ENCODE data around the gene CDK14. TPM values are rescaled to one million over a fixed set of nuclear protein-coding genes. Genes with fewer than 3 reads are reported as not detected.

CDK14 gene
- total RNA-seq, 4 donors from 2014 or later: 3.5 to 5.1 (median 3.9) TPM

GRCh38 chr7:90564455-90564854 lies 31.7 kb upstream of the CDK14 start:
- no peak for TF ChIP-seq EP300 (IDR thresholded peaks at IDR 0.05)
- TF ChIP-seq POLR2A (IDR thresholded peaks at IDR 0.05): no peak
- TF ChIP-seq POLR2AphosphoS5 (IDR thresholded peaks at IDR 0.05): no peak
- no peak for TF ChIP-seq CTCF (IDR thresholded peaks at IDR 0.05)

GRCh38 chr7:90568213-90568612 lies 27.9 kb upstream of the CDK14 start:
- WGBS: 74% methylated on average over 4 of the region's 4 CpGs
- Histone ChIP-seq H3K9me3 (no peaks in the 10 kb centered on the region), H3K4me3 (no peak overlapping the region), H3K27me3 (no peaks in the 10 kb centered on the region), H3K4me1 (no peaks in the 10 kb centered on the region), H3K36me3 (no peaks in the 10 kb centered on the region), H3K27ac (no peak overlapping the region)
- TF ChIP-seq EP300 (IDR thresholded peaks at IDR 0.05) (no peak), CTCF (IDR thresholded peaks at IDR 0.05) (no peak), POLR2A (IDR thresholded peaks at IDR 0.05) (no peak)
- no peak for DNase-seq (ENCODE audit: low spot score in 2 of 2)

More at GRCh38 chr7:90564455-90564854, 31.7 kb upstream of the CDK14 start:
- DNase-seq (ENCODE audit: low spot score in 2 of 2): no peak
- Histone ChIP-seq H3K27ac (no peak overlapping the region), H3K4me3 (no peak overlapping the region), H3K36me3 (no peaks in the 10 kb centered on the region), H3K4me1 (no peaks in the 10 kb centered on the region), H3K9me3 (no peaks in the 10 kb centered on the region), H3K27me3 (no peaks in the 10 kb centered on the region)
- 91% methylated on average over 8 of the region's 8 CpGs for WGBS

GRCh38 chr7:90569368-90569767 lies 26.8 kb upstream of the CDK14 start:
- no peaks in the 10 kb centered on the region for H3K9me3 ChIP-seq
- H3K4me1 ChIP-seq: no peaks in the 10 kb centered on the region
- no peak overlapping the region for H3K4me3 ChIP-seq
- WGBS: 100% methylated on average over 1 of the region's 1 CpG
- no peak for DNase-seq (ENCODE audit: low spot score in 2 of 2)
- H3K27ac ChIP-seq: no peak overlapping the region
- no peaks in the 10 kb centered on the region for H3K36me3 ChIP-seq
- H3K27me3 ChIP-seq: no peaks in the 10 kb centered on the region
- TF ChIP-seq POLR2A (IDR thresholded peaks at IDR 0.05) (no peak), POLR2AphosphoS5 (IDR thresholded peaks at IDR 0.05) (no peak), CTCF (IDR thresholded peaks at IDR 0.05) (no peak), EP300 (IDR thresholded peaks at IDR 0.05) (no peak)

GRCh38 chr7:90570373-90570959 lies 25.7 kb upstream of the CDK14 start:
- H3K36me3 ChIP-seq: no peaks in the 10 kb centered on the region
- H3K27ac ChIP-seq: no peak overlapping the region
- no peaks in the 10 kb centered on the region for H3K4me1 ChIP-seq
- no peak for DNase-seq (ENCODE audit: low spot score in 2 of 2)
- no peaks in the 10 kb centered on the region for H3K9me3 ChIP-seq
- H3K4me3 ChIP-seq: no peak overlapping the region
- no peaks in the 10 kb centered on the region for H3K27me3 ChIP-seq
- TF ChIP-seq EP300 (IDR thresholded peaks at IDR 0.05): no peak
- no peak for TF ChIP-seq POLR2A (IDR thresholded peaks at IDR 0.05)
- TF ChIP-seq CTCF (IDR thresholded peaks at IDR 0.05): no peak
- no peak for TF ChIP-seq POLR2AphosphoS5 (IDR thresholded peaks at IDR 0.05)
- WGBS: 90% methylated on average over 1 of the region's 1 CpG

- Histone ChIP-seq H3K27me3 (no peaks in the 10 kb centered on the region), H3K4me1 (no peaks in the 10 kb centered on the region), H3K27ac (no peak overlapping the region), H3K9me3 (no peaks in the 10 kb centered on the region), H3K36me3 (no peaks in the 10 kb centered on the region), H3K4me3 (no peak overlapping the region)
- no peak for TF ChIP-seq POLR2AphosphoS5 (IDR thresholded peaks at IDR 0.05)
- TF ChIP-seq CTCF (IDR thresholded peaks at IDR 0.05): no peak
- no peak for TF ChIP-seq EP300 (IDR thresholded peaks at IDR 0.05)
- TF ChIP-seq POLR2A (IDR thresholded peaks at IDR 0.05): no peak
- DNase-seq (ENCODE audit: low spot score in 2 of 2): no peak
- WGBS: 77% methylated on average over 3 of the region's 3 CpGs
Measured at GRCh38 chr7:90574146-90574819, 21.8 kb upstream of the CDK14 start.
